ENCODE measurements around the gene CMTM6. TPM values are rescaled to one million over a fixed set of nuclear protein-coding genes. Genes with fewer than 3 reads are reported as not detected.

The CMTM6 gene
- polyA plus RNA-seq, 3 donors = 10.0 to 21.3 (median 19.0) TPM

- WGBS, 3 donors = 63 to 77% (median 65%) methylated on average over 24 to 25 of the region's 25 CpGs
- no peak overlapping the region for H3K27ac ChIP-seq (ENCODE audit: low read depth, low read length)
Observed at GRCh38 chr3:32500880-32501782, 1.5 kb downstream of the CMTM6 start.

GRCh38 chr3:32500231-32500630, 2.4 kb downstream of the CMTM6 start:
- H3K27ac ChIP-seq (ENCODE audit: low read depth, low read length) = no peak overlapping the region
- 66 to 80% (median 77%) methylated on average over 2 of the region's 2 CpGs for WGBS, 3 donors

- no peak overlapping the region for H3K27ac ChIP-seq (ENCODE audit: low read depth, low read length)
Observed at GRCh38 chr3:32499585-32499984, 3.1 kb downstream of the CMTM6 start.

GRCh38 chr3:32498992-32499391, 3.7 kb downstream of the CMTM6 start:
- no peak overlapping the region for H3K27ac ChIP-seq (ENCODE audit: low read depth, low read length)
- WGBS, 3 donors = 74 to 96% (median 95%) methylated on average over 3 of the region's 3 CpGs

More at GRCh38 chr3:32499585-32499984, 3.1 kb downstream of the CMTM6 start:
- WGBS, 3 donors = 83 to 95% (median 92%) methylated on average over 2 of the region's 2 CpGs

- WGBS, 3 donors = 81 to 94% (median 87%) methylated on average over 3 of the region's 3 CpGs
- no peak overlapping the region for H3K27ac ChIP-seq (ENCODE audit: low read depth, low read length)
Observed at GRCh38 chr3:32498252-32498651, 4.4 kb downstream of the CMTM6 start.

GRCh38 chr3:32495609-32496008, 7.0 kb downstream of the CMTM6 start:
- H3K27ac ChIP-seq (ENCODE audit: low read depth, low read length) = no peak overlapping the region
- WGBS, 3 donors = 78 to 88% (median 84%) methylated on average over 2 of the region's 2 CpGs

- H3K27ac ChIP-seq (ENCODE audit: low read depth, low read length) = no peak overlapping the region
Observed at GRCh38 chr3:32495085-32495484, 7.6 kb downstream of the CMTM6 start.

- WGBS, 3 donors = 55 to 81% (median 62%) methylated on average over 3 of the region's 3 CpGs
- H3K27ac ChIP-seq (ENCODE audit: low read depth, low read length) = no peak overlapping the region
Observed at GRCh38 chr3:32493437-32494414, 8.9 kb downstream of the CMTM6 start.

GRCh38 chr3:32492684-32493436, 9.8 kb downstream of the CMTM6 start:
- WGBS, 3 donors = 84 to 90% (median 89%) methylated on average over 3 of the region's 3 CpGs
- no peak overlapping the region for H3K27ac ChIP-seq (ENCODE audit: low read depth, low read length)

GRCh38 chr3:32488474-32489008, 14.1 kb downstream of the CMTM6 start:
- 71 to 91% (median 75%) methylated on average over 3 of the region's 3 CpGs for WGBS, 3 donors
- no peak overlapping the region for H3K27ac ChIP-seq (ENCODE audit: low read depth, low read length)

GRCh38 chr3:32487781-32488473, 14.7 kb downstream of the CMTM6 start:
- 59 to 83% (median 73%) methylated on average over 3 of the region's 3 CpGs for WGBS, 3 donors
- H3K27ac ChIP-seq (ENCODE audit: low read depth, low read length) = no peak overlapping the region

GRCh38 chr3:32484436-32484835, 18.2 kb downstream of the CMTM6 start:
- no peak overlapping the region for H3K27ac ChIP-seq (ENCODE audit: low read depth, low read length)
- WGBS, 3 donors = 66 to 83% (median 68%) methylated on average over 6 of the region's 6 CpGs

- WGBS, 3 donors = 35 to 76% (median 72%) methylated on average over 1 of the region's 1 CpG
- no peak overlapping the region for H3K27ac ChIP-seq (ENCODE audit: low read depth, low read length)
Observed at GRCh38 chr3:32483772-32484171, 18.9 kb downstream of the CMTM6 start.

GRCh38 chr3:32482693-32483092, 20.0 kb downstream of the CMTM6 start:
- 87 to 93% (median 92%) methylated on average over 1 of the region's 1 CpG for WGBS, 3 donors
- H3K27ac ChIP-seq (ENCODE audit: low read depth, low read length) = no peak overlapping the region

GRCh38 chr3:32481791-32482631, 20.6 kb downstream of the CMTM6 start:
- no peak overlapping the region for H3K27ac ChIP-seq (ENCODE audit: low read depth, low read length)
- 95 to 97% (median 96%) methylated on average over 3 of the region's 3 CpGs for WGBS, 3 donors

- no peak overlapping the region for H3K27ac ChIP-seq (ENCODE audit: low read depth, low read length)
- 94 to 97% (median 96%) methylated on average over 1 of the region's 1 CpG for WGBS, 3 donors
Observed at GRCh38 chr3:32480604-32481003, 22.0 kb downstream of the CMTM6 start.

GRCh38 chr3:32474201-32474600, 28.5 kb downstream of the CMTM6 start:
- H3K27ac ChIP-seq (ENCODE audit: low read depth, low read length) = no peak overlapping the region
- 79 to 97% (median 97%) methylated on average over 2 of the region's 2 CpGs for WGBS, 3 donors
